HepG2 (cell line): ENCODE results near the gene SLC38A3. TPM values are rescaled to one million over a fixed set of nuclear protein-coding genes. Genes with fewer than 3 reads are reported as not detected.

Experiments
- ASH2L ChIP-seq: fragments of 300-600, 200-600 bp; sonication (generic); IDR thresholded peaks from 2 replicates; pipeline ENCODE4 v1.7.0; 2017; ENCODE audit warnings: low read depth, mild to moderate bottlenecking, moderate library complexity, mixed read lengths, low read length; ENCODE audit not compliant: insufficient read length
- CHCHD3 ChIP-seq: sonication (generic); formaldehyde crosslinking; IDR thresholded peaks from 2 replicates; pipeline ENCODE4 v1.8.0; 2022; ENCODE audit warnings: mild to moderate bottlenecking, missing genetic modification reagents, moderate library complexity
- GABPB1 ChIP-seq: IDR thresholded peaks from 2 replicates; pipeline ENCODE4 v1.6.1; 2016; ENCODE audit warnings: mild to moderate bottlenecking, missing genetic modification reagents, moderate library complexity, missing compliant biosample characterization
- HES4 ChIP-seq: sonication (generic); formaldehyde crosslinking; IDR thresholded peaks from 2 replicates; pipeline ENCODE4 v1.9.0; 2021; ENCODE audit warnings: mild to moderate bottlenecking, missing genetic modification reagents, borderline replicate concordance
- KMT2B ChIP-seq: IDR thresholded peaks from 2 replicates; pipeline ENCODE4 v1.6.1; 2016; ENCODE audit warnings: missing genetic modification reagents, missing compliant biosample characterization
- MBNL3 ChIP-seq: fragments of 250-450 bp; sonication (Bioruptor Pico); conservative IDR thresholded peaks from 2 replicates; pipeline ENCODE4 v1.8.0; 2022; ENCODE audit warnings: mild to moderate bottlenecking, inconsistent platforms
- PAWR ChIP-seq: sonication (generic); formaldehyde crosslinking; IDR thresholded peaks from 2 replicates; pipeline ENCODE4 v1.4.0; 2020; ENCODE audit warnings: missing genetic modification reagents, mild to moderate bottlenecking, borderline replicate concordance
- PITX1 ChIP-seq: sonication (generic); formaldehyde crosslinking; IDR thresholded peaks from 2 replicates; pipeline ENCODE4 v1.5.1; 2020; ENCODE audit warnings: mild to moderate bottlenecking, missing genetic modification reagents
- SUZ12 ChIP-seq: fragments of 150-350 bp; IDR thresholded peaks from 2 replicates; pipeline ENCODE4 v1.6.1; 2014; ENCODE audit warnings: low read depth, low read length
- TARDBP ChIP-seq: sonication (generic); formaldehyde crosslinking; IDR thresholded peaks from 2 replicates; pipeline ENCODE4 v1.8.0; 2022; ENCODE audit warnings: mild to moderate bottlenecking, missing genetic modification reagents
- TBX3 ChIP-seq: fragments of 450-650 bp; IDR thresholded peaks from 2 replicates; pipeline ENCODE4 v1.6.1; 2017; ENCODE audit warnings: antibody characterized with exemption, mild to moderate bottlenecking, inconsistent platforms, borderline replicate concordance
- TGIF2 ChIP-seq: IDR thresholded peaks from 2 replicates; pipeline ENCODE4 v1.6.1; 2016; ENCODE audit warnings: control low read depth, missing compliant biosample characterization
- ZFP36 ChIP-seq: fragments of 150-350 bp; IDR thresholded peaks from 2 replicates; pipeline ENCODE4 v1.6.1; 2018; ENCODE audit warnings: borderline replicate concordance, low read length, low read depth; ENCODE audit not compliant: partially characterized antibody
- ZFP41 ChIP-seq: sonication (generic); formaldehyde crosslinking; IDR thresholded peaks from 2 replicates; pipeline ENCODE4 v1.4.0; 2020; ENCODE audit warnings: mild to moderate bottlenecking, missing genetic modification reagents, borderline replicate concordance
- ZNF274 ChIP-seq: sonication (generic); formaldehyde crosslinking; IDR thresholded peaks from 2 replicates; pipeline ENCODE4 v1.5.1; 2020; ENCODE audit warnings: mild to moderate bottlenecking, missing genetic modification reagents
- ZNF292 ChIP-seq: sonication (generic); formaldehyde crosslinking; IDR thresholded peaks from 2 replicates; pipeline ENCODE4 v1.8.1; 2022; ENCODE audit warnings: mild to moderate bottlenecking, low read depth, missing genetic modification reagents, borderline replicate concordance
- ZNF33A ChIP-seq: sonication (generic); formaldehyde crosslinking; IDR thresholded peaks from 2 replicates; pipeline ENCODE4 v1.5.1; 2020; ENCODE audit warnings: missing genetic modification reagents, mild to moderate bottlenecking, moderate library complexity, borderline replicate concordance
- ZNF441 ChIP-seq: sonication (generic); formaldehyde crosslinking; IDR thresholded peaks from 2 replicates; pipeline ENCODE4 v1.7.0; 2021; ENCODE audit warnings: missing genetic modification reagents, borderline replicate concordance
- ZNF557 ChIP-seq: sonication (generic); formaldehyde crosslinking; IDR thresholded peaks from 2 replicates; pipeline ENCODE4 v1.4.0; 2020; ENCODE audit warnings: missing genetic modification reagents
- ZNF619 ChIP-seq: sonication (generic); formaldehyde crosslinking; IDR thresholded peaks from 2 replicates; pipeline ENCODE4 v1.4.0; 2020; ENCODE audit warnings: mild to moderate bottlenecking, missing genetic modification reagents
- ZNF720 ChIP-seq: sonication (generic); formaldehyde crosslinking; IDR thresholded peaks from 2 replicates; pipeline ENCODE4 v1.4.0; 2020; ENCODE audit warnings: missing genetic modification reagents
- ZNF777 ChIP-seq: sonication (generic); formaldehyde crosslinking; IDR thresholded peaks from 2 replicates; pipeline ENCODE4 v1.4.0; 2020; ENCODE audit warnings: missing genetic modification reagents
- polyA plus RNA-seq, 8 experiments: library from polyadenylated mRNA; depleted of rRNA in 3 of 8; stranded (reverse) in 7 of 8; unstranded in 1 of 8; fragments of >200 nt; fragmentation: Illumina TruSeq in 4 of 8; extraction: Trizol in 4 of 8; gene quantifications; 2 replicates each; pipeline versions ENCODE4 v1.2.1 to v1.2.3, GENCODE V29; 2011 to 2016; ENCODE audit warnings: low read depth in 4 of 8, missing spikeins in 1 of 8, mixed read lengths in 1 of 8; ENCODE audit not compliant: insufficient read depth in 1 of 8
- total RNA-seq, 5 experiments: library from RNA; depleted of rRNA; stranded (reverse); fragments of >200 nt; fragmentation: Illumina TruSeq; extraction: Trizol; gene quantifications; 2 replicates each; pipeline ENCODE4 v1.2.3, GENCODE V29; 2016; ENCODE audit warnings: low read depth in 1 of 5
- TF ChIP-seq, protein P1 (sequence below): sonication (generic); formaldehyde crosslinking; IDR thresholded peaks from 2 replicates; pipeline ENCODE4 v1.9.0; 2021; ENCODE audit warnings: missing genetic modification reagents, borderline replicate concordance
- TF ChIP-seq, protein P2 (sequence below): sonication (generic); formaldehyde crosslinking; IDR thresholded peaks from 2 replicates; pipeline ENCODE4 v1.4.0; 2020; ENCODE audit warnings: mild to moderate bottlenecking, low read depth, missing genetic modification reagents
- TF ChIP-seq, protein P3 (sequence below): sonication (generic); formaldehyde crosslinking; IDR thresholded peaks from 2 replicates; pipeline ENCODE4 v1.5.1; 2020; ENCODE audit warnings: missing genetic modification reagents, mild to moderate bottlenecking, borderline replicate concordance

SLC38A3 gene
- total and polyA plus RNA-seq, 2 of the 13 experiments (the other 11 are each of a cell fraction or from before 2014, with no cell fraction given) = 29.8 to 164 TPM

DNA sequence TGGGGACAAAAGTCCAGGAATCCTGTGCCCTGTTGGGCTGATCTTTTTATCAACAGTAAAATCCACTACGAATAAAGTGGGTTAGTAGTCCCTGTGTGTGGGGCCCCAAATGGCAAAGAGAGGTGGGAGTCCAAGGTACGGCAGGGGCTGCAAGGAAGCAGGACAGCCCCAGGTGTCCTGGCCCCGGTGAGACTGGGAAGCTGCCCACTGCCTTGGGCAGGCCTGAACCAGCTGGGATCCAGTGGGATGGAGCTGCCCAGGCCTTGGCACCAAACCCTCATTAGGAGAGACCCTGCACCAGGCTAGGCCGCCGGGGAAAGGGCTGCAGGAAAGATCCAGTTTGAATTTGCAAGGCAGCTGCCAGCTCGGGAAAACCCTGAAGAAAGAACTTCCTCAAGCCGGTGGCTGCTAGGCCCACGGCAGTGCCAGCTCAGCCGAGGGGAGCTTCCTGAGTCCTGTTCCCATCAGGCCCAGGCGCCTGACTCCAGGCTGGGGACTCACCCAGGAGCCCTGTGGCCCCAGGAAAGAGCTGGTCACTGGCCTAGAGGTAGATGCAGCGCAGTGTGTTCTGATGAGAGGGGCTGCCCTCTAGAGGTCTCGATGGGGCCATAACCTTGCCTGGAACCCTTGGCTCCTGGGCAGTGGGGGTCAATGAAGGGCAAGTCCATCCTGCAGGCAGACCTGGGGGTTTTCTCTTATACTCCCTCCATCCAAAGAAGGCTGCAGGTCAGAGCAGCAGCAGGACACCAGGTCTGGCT is 16.5 kb downstream of the SLC38A3 start (continued):
- TF ChIP-seq, protein P1, sequence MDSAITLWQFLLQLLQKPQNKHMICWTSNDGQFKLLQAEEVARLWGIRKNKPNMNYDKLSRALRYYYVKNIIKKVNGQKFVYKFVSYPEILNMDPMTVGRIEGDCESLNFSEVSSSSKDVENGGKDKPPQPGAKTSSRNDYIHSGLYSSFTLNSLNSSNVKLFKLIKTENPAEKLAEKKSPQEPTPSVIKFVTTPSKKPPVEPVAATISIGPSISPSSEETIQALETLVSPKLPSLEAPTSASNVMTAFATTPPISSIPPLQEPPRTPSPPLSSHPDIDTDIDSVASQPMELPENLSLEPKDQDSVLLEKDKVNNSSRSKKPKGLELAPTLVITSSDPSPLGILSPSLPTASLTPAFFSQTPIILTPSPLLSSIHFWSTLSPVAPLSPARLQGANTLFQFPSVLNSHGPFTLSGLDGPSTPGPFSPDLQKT = no peak
- TF ChIP-seq CHCHD3 (no peak), ZNF777 (CRISPR knock-in tag) (no peak), TBX3 (no peak), TARDBP (peak; percentile 59; the same call in 1 of the 2 replicates), PAWR (CRISPR knock-in tag) (no peak), MBNL3 (CRISPR knock-in tag) (no peak), PITX1 (CRISPR knock-in tag) (peak; percentile 67; the same call in 1 of the 2 replicates), ZNF441 (CRISPR knock-in tag) (no peak), HES4 (CRISPR knock-in tag) (0 out of 2 replicates have a peak, but pooled peaks have one; percentile 26), ASH2L (no peak), ZNF619 (CRISPR knock-in tag) (no peak), SUZ12 (no peak), ZFP36 (no peak), ZNF292 (CRISPR knock-in tag) (no peak), KMT2B (no peak), TGIF2 (CRISPR knock-in tag) (no peak; the same call in 1 of the 2 replicates), ZNF33A (CRISPR knock-in tag) (no peak), ZNF274 (CRISPR knock-in tag) (no peak; the same call in 1 of the 2 replicates), ZFP41 (no peak), GABPB1 (CRISPR knock-in tag) (no peak; the same call in 1 of the 2 replicates), ZNF557 (CRISPR knock-in tag) (no peak), ZNF720 (CRISPR knock-in tag) (no peak)
- TF ChIP-seq, protein P2, sequence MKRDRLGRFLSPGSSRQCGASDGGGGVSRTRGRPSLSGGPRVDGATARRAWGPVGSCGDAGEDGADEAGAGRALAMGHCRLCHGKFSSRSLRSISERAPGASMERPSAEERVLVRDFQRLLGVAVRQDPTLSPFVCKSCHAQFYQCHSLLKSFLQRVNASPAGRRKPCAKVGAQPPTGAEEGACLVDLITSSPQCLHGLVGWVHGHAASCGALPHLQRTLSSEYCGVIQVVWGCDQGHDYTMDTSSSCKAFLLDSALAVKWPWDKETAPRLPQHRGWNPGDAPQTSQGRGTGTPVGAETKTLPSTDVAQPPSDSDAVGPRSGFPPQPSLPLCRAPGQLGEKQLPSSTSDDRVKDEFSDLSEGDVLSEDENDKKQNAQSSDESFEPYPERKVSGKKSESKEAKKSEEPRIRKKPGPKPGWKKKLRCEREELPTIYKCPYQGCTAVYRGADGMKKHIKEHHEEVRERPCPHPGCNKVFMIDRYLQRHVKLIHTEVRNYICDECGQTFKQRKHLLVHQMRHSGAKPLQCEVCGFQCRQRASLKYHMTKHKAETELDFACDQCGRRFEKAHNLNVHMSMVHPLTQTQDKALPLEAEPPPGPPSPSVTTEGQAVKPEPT (CRISPR knock-in tag) = no peak
- TF ChIP-seq, protein P3, sequence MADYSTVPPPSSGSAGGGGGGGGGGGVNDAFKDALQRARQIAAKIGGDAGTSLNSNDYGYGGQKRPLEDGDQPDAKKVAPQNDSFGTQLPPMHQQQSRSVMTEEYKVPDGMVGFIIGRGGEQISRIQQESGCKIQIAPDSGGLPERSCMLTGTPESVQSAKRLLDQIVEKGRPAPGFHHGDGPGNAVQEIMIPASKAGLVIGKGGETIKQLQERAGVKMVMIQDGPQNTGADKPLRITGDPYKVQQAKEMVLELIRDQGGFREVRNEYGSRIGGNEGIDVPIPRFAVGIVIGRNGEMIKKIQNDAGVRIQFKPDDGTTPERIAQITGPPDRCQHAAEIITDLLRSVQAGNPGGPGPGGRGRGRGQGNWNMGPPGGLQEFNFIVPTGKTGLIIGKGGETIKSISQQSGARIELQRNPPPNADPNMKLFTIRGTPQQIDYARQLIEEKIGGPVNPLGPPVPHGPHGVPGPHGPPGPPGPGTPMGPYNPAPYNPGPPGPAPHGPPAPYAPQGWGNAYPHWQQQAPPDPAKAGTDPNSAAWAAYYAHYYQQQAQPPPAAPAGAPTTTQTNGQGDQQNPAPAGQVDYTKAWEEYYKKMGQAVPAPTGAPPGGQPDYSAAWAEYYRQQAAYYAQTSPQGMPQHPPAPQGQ (CRISPR knock-in tag) = no peak
